Upper lobe of left lung (tissue), 4 donors: ENCODE measurements around the gene MANSC4.

Source experiments
- EP300 ChIP-seq, 4 donors: sonication (generic); formaldehyde crosslinking; IDR thresholded peaks; one replicate each; pipeline ENCODE4 v1.5.1; 2017; ENCODE audit warnings: antibody characterized with exemption in 4 of 4, control low read depth in 2 of 4
- POLR2AphosphoS5 ChIP-seq, 2 donors: sonication (generic); formaldehyde crosslinking; IDR thresholded peaks; one replicate each; pipeline ENCODE4 v1.5.1; 2017; ENCODE audit warnings: antibody characterized with exemption in 2 of 2
- TF ChIP-seq, protein P1 (sequence below), 6 experiments: fragments of 450-650 bp in 4 of 6; fragments of 200-600 bp in 2 of 6; sonication (generic) in 2 of 6; IDR thresholded peaks; one replicate each; pipeline ENCODE4 v1.5.1; 2016 to 2019; ENCODE audit warnings: antibody characterized with exemption in 6 of 6

GRCh38 chr12:27797301-27798025, 17.4 kb upstream of the MANSC4 start:
- TF ChIP-seq, protein P1, sequence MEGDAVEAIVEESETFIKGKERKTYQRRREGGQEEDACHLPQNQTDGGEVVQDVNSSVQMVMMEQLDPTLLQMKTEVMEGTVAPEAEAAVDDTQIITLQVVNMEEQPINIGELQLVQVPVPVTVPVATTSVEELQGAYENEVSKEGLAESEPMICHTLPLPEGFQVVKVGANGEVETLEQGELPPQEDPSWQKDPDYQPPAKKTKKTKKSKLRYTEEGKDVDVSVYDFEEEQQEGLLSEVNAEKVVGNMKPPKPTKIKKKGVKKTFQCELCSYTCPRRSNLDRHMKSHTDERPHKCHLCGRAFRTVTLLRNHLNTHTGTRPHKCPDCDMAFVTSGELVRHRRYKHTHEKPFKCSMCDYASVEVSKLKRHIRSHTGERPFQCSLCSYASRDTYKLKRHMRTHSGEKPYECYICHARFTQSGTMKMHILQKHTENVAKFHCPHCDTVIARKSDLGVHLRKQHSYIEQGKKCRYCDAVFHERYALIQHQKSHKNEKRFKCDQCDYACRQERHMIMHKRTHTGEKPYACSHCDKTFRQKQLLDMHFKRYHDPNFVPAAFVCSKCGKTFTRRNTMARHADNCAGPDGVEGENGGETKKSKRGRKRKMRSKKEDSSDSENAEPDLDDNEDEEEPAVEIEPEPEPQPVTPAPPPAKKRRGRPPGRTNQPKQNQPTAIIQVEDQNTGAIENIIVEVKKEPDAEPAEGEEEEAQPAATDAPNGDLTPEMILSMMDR (IDR thresholded peaks at IDR 0.05), result no peak
- TF ChIP-seq POLR2AphosphoS5 (IDR thresholded peaks at IDR 0.05) (no peak), EP300 (IDR thresholded peaks at IDR 0.05) (no peak)
